ENCODE data around the gene EHD4.
A peak's percentile ranks its signal among the peaks of the same experiment; 100 is the strongest.

Gene EHD4

DNA sequence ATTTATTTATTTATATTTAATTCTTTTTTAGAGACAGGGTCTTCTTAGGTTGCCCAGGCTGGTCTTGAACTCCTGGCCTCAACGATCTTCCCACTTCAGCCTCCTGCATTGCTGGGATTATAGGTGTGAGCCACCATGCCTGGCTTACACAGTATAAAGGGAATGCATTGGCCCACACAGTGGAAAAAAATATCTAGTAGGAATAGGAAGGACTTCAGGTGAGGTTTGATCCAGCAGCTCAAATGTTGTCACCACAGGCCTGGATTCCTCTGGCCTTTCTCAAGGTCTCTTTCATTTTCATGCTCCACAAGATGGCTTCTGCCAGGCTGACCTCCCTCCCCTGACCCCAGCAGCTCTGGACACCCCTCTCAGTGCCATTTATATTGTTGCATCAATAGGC is 76.4 kb downstream of the EHD4 start:
- no peak for DNase-seq (ENCODE audit: low read depth)

DNA sequence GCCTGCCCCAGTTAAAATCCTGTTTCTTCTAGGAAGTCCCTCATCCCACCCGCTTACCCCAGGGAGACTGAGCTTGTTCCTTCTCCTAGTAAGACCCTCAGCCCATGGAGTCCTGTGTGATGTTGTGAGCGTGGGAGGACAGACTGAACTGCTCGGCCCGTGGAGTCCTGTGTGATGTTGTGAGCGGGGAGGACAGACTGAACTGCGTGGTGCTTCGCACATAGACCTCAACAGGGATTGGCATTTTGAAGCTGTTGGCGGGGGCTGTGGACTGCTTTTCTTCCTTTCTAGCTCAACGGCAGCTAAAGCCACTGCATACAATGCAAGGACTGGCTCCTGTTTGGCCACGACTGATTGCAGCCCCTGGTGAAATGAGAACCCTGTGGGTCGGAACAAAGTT is 76.9 kb downstream of the EHD4 start:
- DNase-seq (ENCODE audit: low read depth) = no peak

DNA sequence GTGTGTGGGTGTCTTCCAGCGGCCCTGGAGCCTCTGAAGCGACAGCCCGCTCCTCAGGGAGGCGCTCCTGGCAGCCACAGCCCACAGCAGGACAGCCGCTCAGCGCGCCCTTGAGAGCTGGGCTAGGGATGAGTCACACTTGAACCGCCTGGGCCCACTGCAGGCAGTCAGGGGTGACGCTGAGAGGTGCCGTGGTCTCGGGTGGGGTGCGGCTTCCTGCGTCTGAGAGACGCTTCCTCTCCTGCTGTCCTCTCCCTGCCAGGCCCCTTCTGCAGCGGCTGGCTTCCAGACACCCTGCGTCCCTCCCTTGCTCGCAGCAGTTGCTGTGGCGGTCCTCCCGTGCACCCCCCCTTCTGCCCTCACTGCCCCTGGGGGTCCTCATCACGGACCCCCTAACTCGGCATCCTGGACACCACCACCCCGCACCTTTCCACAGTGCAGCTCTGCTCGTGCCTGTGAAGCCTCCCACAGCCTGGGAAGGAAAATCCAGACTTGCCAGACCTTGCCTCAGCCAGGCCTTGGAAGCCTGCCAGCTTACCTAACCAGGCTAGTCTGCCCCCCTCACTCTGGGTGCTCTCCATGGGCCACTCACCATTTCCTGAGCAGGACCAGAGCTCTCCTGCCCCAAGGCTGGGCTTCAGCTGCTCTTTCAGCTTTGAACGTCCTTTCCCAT is 77.4 kb downstream of the EHD4 start:
- DNase-seq (ENCODE audit: low read depth) = peak; percentile 79

DNA sequence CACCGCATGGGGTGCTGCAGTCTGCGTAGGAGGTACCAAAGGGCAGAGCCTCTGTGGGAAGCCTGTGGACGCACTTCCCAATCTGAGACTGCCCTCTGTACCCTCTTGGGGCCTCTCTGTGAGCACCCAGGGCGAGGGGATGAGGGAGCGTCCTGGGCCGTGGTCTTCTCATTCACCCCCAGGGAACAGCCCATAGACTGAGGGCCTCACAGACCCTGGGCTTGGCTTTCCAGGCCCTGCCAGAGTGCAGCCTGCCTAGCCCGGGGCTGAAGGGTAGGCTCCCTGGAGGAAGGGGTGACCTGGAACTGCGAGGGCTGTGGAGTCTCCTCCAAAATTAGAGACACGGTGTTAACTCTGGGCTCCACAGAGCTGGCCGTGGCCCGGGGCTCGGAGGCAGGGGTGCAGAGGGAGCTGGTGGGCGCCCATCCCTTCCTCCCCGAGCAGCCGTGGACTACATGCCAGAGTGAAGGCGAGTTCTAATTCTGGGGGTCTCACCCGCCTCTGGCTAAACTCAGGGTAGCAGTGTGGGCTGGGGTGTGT is 78.0 kb downstream of the EHD4 start:
- no peak for DNase-seq (ENCODE audit: low read depth)

DNA sequence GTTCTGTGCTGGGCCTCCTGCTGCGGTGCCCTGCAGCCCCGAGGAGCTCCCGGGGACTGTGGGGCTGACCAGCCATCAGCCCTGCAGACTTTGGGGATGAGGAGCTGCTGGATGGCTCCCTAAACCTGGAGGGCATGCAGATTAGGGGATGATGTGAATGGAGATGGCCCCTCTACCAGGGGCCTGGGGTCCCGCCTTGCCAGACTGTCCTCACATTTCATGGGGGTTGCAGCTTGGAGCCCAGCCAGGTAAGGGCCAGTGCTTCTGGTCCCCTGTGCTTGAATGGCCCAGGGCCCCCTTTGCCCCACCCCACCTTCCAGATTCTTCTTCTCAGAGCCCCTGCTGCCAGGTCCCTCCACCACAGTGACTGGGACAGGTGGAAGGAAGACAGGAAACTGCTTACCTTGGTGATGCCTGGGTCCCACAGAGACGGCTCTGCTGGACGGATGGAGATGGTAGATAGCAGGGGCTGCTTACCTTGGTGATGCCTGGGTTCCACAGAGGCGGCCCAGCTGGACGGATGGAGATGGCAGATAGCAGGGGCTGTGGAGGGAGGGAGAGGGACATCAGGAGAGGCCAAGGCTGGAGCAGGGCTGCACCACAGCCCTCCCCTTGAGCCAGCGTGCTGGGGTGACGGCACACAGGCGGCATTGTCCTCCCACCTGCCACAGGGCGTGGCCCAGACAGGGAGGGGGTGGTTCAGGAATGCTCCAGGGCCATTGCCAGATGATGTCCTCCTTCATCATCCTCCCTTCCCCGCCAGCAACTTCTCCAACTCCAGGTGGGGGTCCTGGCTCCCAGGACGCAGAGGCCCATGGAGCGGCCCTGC is 78.7 kb downstream of the EHD4 start, which contains the start of gene SPTBN5:
Gene SPTBN5 (minus strand): TSS at position 632 of the 829 bp plus-strand sequence. CDS start 556 bp downstream, at position 76.
- DNase-seq (ENCODE audit: low read depth) = no peak

DNA sequence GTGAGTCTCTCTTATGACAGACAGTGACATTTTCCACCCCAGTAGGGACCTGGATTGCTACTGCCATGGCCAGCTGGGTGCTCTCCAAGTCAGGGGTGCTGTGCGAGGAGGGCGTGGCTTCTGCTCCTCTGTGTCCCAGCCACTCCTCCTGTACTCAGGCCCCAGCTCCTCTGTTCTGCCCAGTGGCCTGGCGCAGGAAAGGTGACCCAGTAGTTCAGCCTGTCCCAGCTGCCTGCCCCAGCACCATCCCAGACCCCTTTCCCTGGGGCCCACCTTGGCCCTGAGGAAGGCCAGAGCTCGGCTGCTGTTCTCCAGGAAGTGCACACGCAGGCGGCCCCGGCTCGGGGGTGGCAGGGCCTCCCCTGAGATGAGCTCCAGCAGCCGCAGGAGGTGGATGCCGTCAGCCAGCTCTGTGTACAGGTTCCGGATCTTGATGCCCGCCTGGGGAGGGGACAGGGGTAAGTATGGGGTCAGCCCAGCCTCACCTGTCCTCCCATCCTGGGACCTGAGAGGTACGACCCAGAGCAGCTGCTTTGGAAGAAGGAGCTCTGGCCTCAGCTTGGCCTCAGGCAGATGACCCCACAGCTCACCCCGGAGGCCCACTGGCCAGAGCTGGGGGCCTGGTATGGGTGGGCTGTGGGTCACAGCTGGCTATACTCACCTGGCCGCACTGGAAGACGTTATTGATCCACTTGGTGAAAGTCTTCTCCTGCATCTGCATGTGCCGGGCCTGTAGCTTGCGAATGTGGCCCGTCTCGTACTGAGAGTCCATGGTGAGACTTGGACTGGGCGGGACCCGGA is 79.5 kb downstream of the EHD4 start:
- no peak for DNase-seq (ENCODE audit: low read depth)

DNA sequence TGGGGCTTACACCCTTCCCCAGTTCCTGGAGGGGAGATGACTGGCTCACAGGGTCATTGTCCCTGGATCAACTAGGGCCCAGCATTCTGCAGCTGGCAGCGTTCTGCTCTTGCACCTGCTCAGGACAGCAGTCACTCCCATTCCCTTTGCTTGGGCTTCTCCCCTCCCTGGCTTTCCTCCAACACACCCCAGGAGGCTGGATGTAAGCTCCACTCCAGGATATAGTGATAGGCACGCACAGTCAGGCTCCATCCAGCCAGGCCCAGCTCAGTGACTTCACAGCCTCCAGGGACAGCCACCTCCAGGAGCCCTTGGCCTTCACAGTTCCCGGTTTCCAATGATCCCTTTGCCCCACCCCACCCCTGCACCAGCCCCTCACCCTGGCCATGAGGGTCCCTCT is 80.4 kb downstream of the EHD4 start:
- DNase-seq (ENCODE audit: low read depth) = no peak

DNA sequence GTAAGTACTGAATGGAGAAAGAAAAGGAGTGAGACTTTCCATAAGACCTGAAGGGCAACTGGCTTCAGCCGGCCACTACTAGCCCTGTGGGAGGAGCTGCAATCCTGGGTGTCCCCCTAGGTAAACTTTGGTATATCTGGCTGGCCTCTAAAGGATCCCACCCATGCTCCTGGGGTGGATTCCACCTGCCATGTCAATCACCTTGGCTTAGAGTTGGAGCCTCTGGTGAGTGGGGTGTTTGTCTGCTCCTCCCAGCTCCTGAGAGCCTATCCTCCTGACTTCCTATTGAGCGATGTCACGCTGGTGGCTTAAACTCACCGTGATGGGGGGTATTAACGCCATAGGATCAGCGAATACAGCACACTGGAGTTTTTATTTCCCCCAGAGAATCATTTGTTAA is 81.1 kb downstream of the EHD4 start:
- no peak for DNase-seq (ENCODE audit: low read depth)

DNA sequence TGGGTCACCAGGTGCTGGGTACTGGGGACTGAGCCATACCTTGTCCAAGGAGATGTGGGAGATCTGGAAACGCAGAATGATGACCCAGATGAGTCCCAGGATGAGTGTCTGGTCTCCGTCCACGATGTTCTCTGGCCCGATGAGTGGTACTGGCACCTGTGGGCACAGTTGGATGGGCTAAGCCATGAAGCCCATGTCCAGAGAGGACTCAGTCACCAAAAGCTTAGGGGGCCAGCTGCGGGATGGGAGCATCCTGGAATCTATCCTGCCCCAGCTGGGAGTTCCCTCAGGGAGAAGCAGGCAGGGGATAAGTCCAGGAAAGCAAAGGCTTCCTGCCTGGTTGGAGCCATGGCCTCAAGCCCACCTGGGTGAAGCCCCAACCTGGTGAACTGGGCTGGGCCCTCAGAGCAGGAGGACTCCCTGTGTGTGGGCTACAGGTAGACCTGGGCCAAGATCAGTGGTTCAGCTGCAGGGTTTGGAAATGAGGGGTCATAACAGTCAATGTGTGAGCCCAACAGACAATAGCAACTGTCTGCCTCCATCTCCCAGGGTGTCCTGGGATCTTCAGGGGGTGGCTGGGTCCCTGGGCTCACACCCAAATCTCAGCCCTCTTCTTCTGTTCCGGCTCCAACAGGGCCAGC is 82.2 kb downstream of the EHD4 start:
- no peak for DNase-seq (ENCODE audit: low read depth)

DNA sequence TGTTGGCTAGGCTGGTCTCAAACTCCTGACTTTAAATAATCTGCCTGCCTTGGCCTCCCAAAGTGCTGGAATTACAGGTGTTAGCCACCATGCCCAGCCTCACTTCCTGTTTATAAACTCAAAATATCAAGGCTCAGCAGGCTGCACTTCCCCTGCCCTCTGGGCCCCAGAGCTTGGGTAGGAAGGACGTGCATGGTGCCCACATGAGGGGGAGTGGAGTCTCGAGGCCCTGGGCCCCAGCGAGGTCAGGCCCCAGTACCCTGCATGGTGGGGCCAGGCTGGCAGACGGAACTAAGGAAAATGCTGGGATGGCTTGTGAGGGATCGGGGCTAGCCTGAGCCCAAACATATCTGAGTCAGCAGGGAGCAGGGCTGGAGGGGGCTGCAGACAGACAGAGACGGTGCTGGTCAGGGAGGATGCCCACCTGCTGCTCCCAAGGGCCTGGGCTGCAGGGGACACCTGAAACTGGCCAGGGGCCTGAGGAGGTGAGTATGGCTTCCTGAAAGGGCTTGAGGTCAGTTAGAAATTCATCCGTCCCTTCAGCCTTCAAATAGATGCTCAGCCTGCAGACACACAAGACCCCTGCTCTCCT is 83.6 kb downstream of the EHD4 start:
- DNase-seq (ENCODE audit: low read depth) = no peak

DNA sequence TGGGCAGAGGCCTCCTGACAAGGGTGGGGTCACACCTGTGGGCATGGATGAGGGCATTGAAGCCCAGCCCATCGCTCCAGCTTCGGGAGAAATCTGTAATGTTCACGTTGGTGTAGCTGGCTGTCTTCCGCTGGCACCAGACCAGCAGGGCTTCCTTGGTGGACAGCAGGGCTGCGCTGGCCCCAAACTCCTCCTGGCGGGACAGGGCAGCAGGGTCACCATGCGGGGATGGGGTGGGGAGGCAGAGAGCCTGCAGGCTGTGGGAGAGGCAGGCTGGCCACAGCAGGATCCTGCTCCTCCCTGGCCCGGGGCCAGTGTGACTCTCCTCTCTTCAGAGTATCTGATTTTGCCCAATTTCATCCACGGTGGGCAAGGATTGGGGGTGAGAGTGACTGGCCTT is 84.5 kb downstream of the EHD4 start:
- DNase-seq (ENCODE audit: low read depth) = no peak

DNA sequence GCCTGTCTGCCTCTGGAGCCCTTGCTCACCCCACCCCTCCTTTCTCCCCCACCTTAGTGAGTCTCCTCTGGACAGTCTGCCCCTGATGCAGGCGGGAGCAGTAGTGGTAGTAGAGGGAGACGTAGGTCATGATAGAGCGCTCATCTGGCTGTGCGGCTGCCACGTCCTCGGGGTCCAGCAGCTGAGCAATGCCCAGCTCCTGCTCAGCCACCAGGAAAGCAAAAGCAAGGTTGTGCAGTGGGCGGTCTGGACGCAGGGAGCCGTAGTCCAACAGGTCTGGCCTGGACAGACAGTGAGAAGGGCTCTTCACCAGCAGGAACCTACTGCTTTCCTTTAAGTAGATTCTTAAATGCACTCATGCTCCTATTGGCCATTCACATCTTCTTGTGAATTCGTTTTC is 85.2 kb downstream of the EHD4 start:
- no peak for DNase-seq (ENCODE audit: low read depth)

DNA sequence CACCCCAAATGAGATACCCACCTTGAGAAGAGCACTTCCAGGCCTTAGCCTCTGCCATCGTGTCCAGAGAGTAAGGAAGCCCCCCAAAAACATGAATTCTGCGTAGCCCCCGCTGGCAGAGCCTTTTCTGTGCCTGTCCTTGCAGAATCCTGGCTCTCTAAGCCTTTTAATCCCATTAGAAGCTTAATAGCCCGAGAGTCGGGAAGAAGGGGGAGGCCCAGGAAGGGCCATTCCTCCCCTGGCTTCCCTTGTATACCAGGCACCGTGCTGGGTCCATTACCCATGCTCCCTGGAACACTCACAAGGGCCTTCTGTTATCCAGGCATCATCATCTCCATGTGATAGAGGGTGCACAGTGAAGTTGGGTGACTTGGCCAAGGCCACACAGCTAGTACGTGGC is 85.6 kb downstream of the EHD4 start:
- no peak for DNase-seq (ENCODE audit: low read depth)

DNA sequence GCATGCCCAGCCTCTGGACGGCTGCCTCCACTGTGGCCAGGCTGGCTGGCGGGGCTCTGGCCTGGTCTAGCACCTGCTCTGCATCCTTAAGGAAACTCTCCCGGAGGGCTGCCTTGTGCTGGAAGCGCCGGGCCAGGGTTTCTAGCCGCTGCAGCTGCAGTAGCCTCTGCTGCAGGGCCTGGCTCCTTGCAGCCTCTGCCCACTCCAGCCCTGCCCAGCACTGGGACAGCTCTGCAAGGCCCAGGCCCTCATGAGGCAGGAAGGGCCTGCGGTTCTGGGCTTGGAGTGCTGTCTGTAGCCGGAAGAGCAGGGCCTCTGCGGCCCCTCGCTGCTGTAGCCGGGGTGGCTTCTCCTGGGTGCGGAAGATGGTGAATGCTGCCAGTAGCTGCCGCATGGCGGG is 86.5 kb downstream of the EHD4 start:
- DNase-seq (ENCODE audit: low read depth) = no peak

DNA sequence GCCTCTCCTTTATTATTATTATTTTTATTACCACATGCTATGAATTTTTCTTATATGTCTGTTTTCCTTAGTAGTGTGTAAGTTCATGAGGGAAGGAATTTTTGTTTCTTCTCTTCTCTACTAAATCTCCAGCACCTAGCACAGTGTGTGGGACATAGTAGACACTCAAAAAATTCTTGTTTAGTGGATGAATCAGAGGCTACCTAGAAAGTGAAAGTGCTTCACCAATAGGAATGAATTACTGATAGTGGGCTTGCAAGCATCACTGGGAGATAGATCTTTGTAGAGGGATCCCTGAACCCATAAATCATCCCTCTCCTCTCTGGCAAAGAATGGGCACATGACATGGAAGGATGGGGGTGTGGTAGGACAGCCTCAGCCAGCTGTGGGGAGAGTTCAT is 87.0 kb downstream of the EHD4 start:
- no peak for DNase-seq (ENCODE audit: low read depth)

DNA sequence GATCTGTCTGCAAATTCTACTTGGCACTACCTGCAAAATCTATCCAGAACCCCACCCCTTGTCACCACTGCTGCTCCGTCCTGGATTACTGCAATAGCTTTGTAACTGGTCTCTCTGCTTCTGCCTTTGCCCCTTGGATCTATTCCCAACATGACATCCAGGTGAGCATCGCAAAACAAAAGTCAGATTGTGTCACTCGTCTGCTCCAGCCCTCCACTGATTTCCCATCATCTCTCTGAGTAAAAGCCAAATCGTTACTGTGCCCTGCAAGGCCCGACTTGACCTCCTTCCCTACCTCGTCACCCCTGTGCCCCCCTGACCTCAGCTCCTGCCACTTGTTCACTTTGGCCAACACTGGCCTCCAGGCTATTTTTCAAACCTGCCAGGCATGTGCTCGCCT is 87.9 kb downstream of the EHD4 start:
- no peak for DNase-seq (ENCODE audit: low read depth)

DNA sequence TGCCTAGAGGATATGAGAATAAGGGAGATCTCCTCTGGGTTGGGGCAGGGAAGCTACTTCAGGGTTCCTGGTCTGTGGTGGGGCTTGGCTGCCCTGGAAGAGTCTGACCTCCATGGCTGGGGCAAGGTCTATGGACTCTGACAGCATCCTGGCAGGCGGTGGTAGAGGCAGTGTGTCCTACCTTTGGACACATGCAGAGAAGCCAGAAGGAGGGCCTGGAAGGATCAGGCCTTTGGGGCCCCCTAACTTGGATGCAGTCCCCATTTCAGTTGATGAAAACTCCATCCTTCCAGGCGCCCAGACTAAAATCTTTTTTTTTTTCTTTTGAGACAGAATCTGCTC is 88.9 kb downstream of the EHD4 start:
- no peak for DNase-seq (ENCODE audit: low read depth)

DNA sequence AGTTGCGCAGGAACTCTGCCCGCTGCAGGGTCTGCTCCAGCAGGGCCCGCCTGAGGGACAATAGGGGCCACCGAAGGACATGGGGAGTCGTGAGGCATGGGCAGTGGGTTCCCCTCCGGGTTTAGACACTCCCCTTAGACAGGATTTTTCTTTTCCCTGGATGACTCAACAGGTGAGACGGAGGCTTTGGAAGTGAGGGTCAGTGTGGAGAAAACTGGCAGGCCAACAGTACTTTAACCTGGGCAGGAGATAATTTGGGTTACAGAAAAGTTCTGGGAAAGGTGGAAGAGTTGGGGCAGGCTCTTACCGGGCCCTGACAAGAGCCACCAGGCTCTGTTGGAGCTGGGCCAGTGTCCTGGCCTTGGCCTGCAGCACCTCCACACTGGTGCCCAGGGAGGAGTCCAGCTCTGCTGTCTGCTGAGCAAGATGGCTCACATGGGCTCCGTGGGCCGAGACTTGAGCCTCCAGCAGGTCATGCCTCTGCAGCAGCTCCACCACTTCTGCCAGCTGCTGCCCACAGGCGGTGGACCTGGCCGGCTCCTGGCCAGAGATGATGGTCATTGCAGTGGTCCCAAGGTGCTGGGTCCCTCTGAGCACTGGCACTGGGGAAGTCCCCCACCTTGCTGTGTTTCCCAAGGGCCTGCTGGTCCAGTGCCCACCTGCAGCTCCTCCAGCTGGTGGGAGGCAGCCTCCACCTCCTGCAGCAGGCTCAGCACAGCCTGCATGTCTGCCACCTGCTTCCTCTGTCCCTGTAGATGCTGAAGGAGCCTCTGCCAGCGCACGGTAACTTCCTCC is 89.5 kb downstream of the EHD4 start:
- no peak for DNase-seq (ENCODE audit: low read depth)

DNA sequence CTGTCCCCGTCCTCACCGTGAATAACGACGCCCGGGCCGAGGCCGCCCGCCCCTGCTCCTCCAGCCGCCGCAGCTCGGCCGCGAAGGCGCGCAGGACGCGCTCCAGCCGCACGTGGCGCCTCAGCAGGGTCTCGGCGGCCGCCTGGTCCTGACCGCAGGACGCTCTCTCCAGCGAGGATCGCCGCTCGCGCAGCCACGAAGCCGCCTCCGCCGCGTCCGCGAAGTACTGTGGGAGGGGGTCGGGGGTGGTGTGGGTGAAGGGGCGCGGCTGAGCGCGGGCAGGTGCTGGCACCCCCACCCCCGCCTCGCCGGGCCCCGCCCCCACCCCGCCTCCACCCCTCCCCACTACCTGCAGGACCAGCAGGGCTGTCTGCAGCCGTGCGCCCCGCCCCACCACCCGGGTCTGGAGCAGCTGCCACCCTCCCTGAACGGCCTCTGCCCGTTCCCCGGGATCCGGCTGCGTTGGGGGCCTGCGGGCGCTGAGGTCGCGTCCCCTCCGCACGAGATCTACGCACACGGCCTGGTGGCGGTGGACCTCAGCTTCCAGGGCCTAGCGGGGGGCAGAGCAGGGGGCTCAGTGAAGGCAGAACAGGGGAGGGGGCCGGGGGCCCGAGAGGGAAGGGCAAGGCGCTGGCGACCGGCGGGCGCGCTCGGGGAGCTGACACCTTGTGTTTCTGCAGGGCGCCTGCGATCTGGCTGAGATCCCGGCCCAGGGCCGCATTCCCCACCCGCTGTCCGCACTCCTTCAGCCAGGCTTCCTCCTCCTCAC is 90.3 kb downstream of the EHD4 start:
- DNase-seq (ENCODE audit: low read depth) = no peak

DNA sequence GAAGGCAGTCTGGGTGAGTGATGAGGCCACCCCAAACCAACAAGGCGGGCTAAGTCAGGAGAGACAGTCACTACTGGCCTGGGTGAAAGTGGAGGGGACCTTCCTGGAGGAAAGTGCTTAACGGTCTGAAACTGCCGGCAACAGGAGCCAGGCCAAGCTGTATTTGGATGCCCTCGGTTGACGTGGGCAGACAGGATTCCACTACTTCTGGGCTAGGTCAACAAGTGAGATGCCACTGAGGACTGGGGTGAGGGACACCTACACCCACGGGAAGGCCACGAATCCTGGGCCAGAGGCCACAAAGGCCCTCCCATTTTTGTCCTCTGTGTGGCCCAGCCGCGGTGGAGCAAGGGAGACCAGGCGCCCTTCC is 90.8 kb downstream of the EHD4 start:
- DNase-seq (ENCODE audit: low read depth) = no peak
